B cell (primary cell): ENCODE measurements around the gene TMEM52. TPM values are rescaled to one million over a fixed set of nuclear protein-coding genes. Genes with fewer than 3 reads are reported as not detected.
A peak's percentile ranks its signal among the peaks of the same experiment; 100 is the strongest.

ENCODE experiments used
- ATAC-seq: fragments of 200-7000 bp; cut with Tn5 transposase; one replicate; pipeline ENCODE4 v1.10.0; 2021; ENCODE audit warnings: low read depth, mild to moderate bottlenecking, moderate number of reproducible peaks, moderate library complexity
- CTCF ChIA-PET: fragments of 350-600 bp; sonication (Branson Sonifier 250); formaldehyde crosslinking; loops from one replicate; lab custom pipeline; 2021; ENCODE audit warnings: antibody characterized with exemption, inconsistent platforms; lab: Charles Lee
- POLR2A ChIA-PET: fragments of 350-600 bp; sonication (Branson Sonifier 250); formaldehyde crosslinking; loops from one replicate; lab custom pipeline; 2021; ENCODE audit warnings: antibody characterized with exemption; lab: Charles Lee
- DNase-seq: peaks from one replicate; pipeline ENCODE4 v3.0.0; 2013
- H2AFZ ChIP-seq: 2 replicates; pipeline ENCODE4 v1.6.1; 2012; ENCODE audit warnings: mild to moderate bottlenecking, low read depth, low read length; ENCODE audit not compliant: insufficient read depth, poor library complexity, severe bottlenecking
- H3K27ac ChIP-seq, 2 donors: 1 replicate in 1 of 2; 2 replicates in 1 of 2; pipeline ENCODE4 v1.5.1; 2012 to 2013; ENCODE audit warnings: low read length in 2 of 2, mild to moderate bottlenecking in 2 of 2, moderate library complexity in 1 of 2
- H3K27me3 ChIP-seq, 4 experiments: fragments of 200-600 bp in 1 of 4; sonication (generic) in 1 of 4; replicated peaks in 1 of 4; 1 replicate in 2 of 4; 2 replicates in 2 of 4; pipeline versions ENCODE4 v1.6.1 to v1.7.0; 2013 to 2016; ENCODE audit warnings: low read length in 3 of 4, mild to moderate bottlenecking in 2 of 4, mixed read lengths in 1 of 4, moderate library complexity in 1 of 4; ENCODE audit not compliant: insufficient read depth in 4 of 4, control insufficient read depth in 3 of 4; ENCODE audit errors: control extremely low read depth in 1 of 4
- H3K36me3 ChIP-seq, 2 experiments: replicated peaks in 1 of 2; 1 replicate in 1 of 2; 2 replicates in 1 of 2; pipeline versions ENCODE4 v1.6.1 to v1.7.1; 2013; ENCODE audit warnings: low read length in 1 of 2; ENCODE audit not compliant: insufficient read depth in 2 of 2, control insufficient read depth in 1 of 2; ENCODE audit errors: control extremely low read depth in 1 of 2, extremely low read depth in 1 of 2
- H3K4me1 ChIP-seq, 2 donors: fragments of 200-600 bp in 1 of 2; sonication (generic) in 1 of 2; 1 replicate in 1 of 2; 2 replicates in 1 of 2; pipeline versions ENCODE4 v1.5.1 to v1.6.1; 2013 to 2017; ENCODE audit warnings: low read length in 2 of 2; ENCODE audit not compliant: control insufficient read depth in 2 of 2, insufficient read depth in 2 of 2
- H3K4me2 ChIP-seq: replicated peaks from 2 replicates; pipeline ENCODE3; 2012; ENCODE audit warnings: mild to moderate bottlenecking, low read depth, low read length; ENCODE audit not compliant: poor library complexity, severe bottlenecking
- H3K4me3 ChIP-seq, 5 experiments: fragments of 200-600 bp in 1 of 5; sonication (generic) in 1 of 5; 1 replicate in 3 of 5; 2 replicates in 2 of 5; pipeline versions ENCODE4 v1.5.1 to v1.7.0; 2011 to 2016; ENCODE audit warnings: low read length in 4 of 5, mild to moderate bottlenecking in 4 of 5, low read depth in 2 of 5, control low read depth in 1 of 5, moderate library complexity in 1 of 5; ENCODE audit not compliant: insufficient read depth in 1 of 5; ENCODE audit errors: control extremely low read depth in 1 of 5, extremely low read depth in 1 of 5
- H3K79me2 ChIP-seq: fragments of 200-600 bp; sonication (generic); one replicate; pipeline ENCODE4 v1.6.0; 2016; ENCODE audit warnings: low read length; ENCODE audit not compliant: control insufficient read depth, insufficient read depth
- H3K9ac ChIP-seq: fragments of 200-600 bp; sonication (generic); 2 replicates; pipeline ENCODE4 v1.6.1; 2017; ENCODE audit warnings: mild to moderate bottlenecking, low read length, moderate library complexity
- H3K9me3 ChIP-seq, 3 donors: one replicate each; pipeline versions ENCODE4 v1.6.1 to v1.7.1; 2013; ENCODE audit warnings: low read length in 2 of 3; ENCODE audit not compliant: control insufficient read depth in 2 of 3, insufficient read depth in 1 of 3; ENCODE audit errors: control extremely low read depth in 1 of 3
- H4K20me1 ChIP-seq: 2 replicates; pipeline ENCODE4 v1.6.0; 2012; ENCODE audit warnings: mild to moderate bottlenecking, low read length; ENCODE audit not compliant: insufficient read depth, control insufficient read depth, poor library complexity, severe bottlenecking
- H3K27ac Mint-ChIP-seq: one replicate; pipeline ENCODE4 v1.8.0; 2021; ENCODE audit warnings: mixed read lengths
- H3K27me3 Mint-ChIP-seq: one replicate; pipeline ENCODE4 v1.8.0; 2021; ENCODE audit warnings: mixed read lengths
- H3K4me1 Mint-ChIP-seq: one replicate; pipeline ENCODE4 v1.8.0; 2021; ENCODE audit warnings: mixed read lengths
- H3K4me3 Mint-ChIP-seq: one replicate; pipeline ENCODE4 v1.8.0; 2021; ENCODE audit warnings: mixed read lengths
- H3K9me3 Mint-ChIP-seq: one replicate; pipeline ENCODE4 v1.8.0; 2022; ENCODE audit warnings: mixed read lengths; ENCODE audit not compliant: insufficient read depth
- EZH2 ChIP-seq: IDR thresholded peaks from 2 replicates; pipeline ENCODE4 v1.6.1; 2012; ENCODE audit warnings: borderline replicate concordance, low read depth, mild to moderate bottlenecking, moderate library complexity, low read length; ENCODE audit not compliant: insufficient read depth, poor library complexity, severe bottlenecking
- WGBS: methylation state at CpG from one replicate; pipeline ENCODE4 v1.1.5; 2013; ENCODE audit warnings: missing lambda C conversion rate; ENCODE audit not compliant: insufficient coverage; 5-methylcytosine and 5-hydroxymethylcytosine counted together
- intact Hi-C: fragments of 100-400 bp; cut with micrococcal nuclease; formaldehyde crosslinking; loops from one replicate; pipeline ENCODE4 v1.10.0; 2022
- polyA plus RNA-seq: library from polyadenylated mRNA; depleted of rRNA; stranded (reverse); fragments of >200 nt; gene quantifications from 2 replicates; pipeline ENCODE4 v1.2.3, GENCODE V29; 2012
- total RNA-seq, 2 donors: library from RNA; stranded (reverse); fragments of 120-200 nt in 1 of 2; gene quantifications; 1 replicate in 1 of 2; 2 replicates in 1 of 2; pipeline versions ENCODE4 v1.2.3 to v1.2.4, GENCODE V29; 2013 to 2022
- TF ChIP-seq, protein P1 (sequence below): fragments of 200-600 bp; IDR thresholded peaks from one replicate; pipeline ENCODE4 v1.8.0; 2022; ENCODE audit warnings: antibody characterized with exemption, mild to moderate bottlenecking

TMEM52 gene
- total and polyA plus RNA-seq, 2 donors (not counting 1 experiment from before 2014, with no cell fraction given): 0.69 to 1.00 TPM

DNA sequence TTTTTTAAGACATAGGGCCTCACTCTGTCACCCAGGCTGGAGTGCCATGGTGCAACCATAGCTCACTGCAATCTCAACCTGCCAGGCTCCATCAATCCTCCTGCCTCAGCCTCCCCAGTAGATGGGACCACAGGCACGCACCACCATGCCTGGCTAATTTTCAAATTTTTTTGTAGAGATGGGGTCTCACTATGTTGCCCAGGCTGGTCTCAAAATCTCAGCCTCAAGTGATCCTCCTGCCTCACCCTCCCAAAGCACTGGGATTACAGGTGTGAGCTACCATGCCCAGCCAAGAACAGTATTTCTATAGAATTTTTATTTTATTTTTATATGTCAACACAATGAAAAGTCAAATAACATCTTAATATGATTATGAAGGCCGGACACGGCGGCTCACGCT lies 39.1 kb downstream of the TMEM52 start:
- Histone ChIP-seq H4K20me1 (peaks cover 94% of the 10 kb centered on the region), H3K36me3 (peaks cover 2 to 31% of the 10 kb centered on the region in 2 experiments), H3K79me2 (peaks cover 99% of the 10 kb centered on the region), H3K27ac (no peak overlapping the region), H3K4me2 (no peak overlapping the region), H2AFZ (no peak overlapping the region), H3K4me3 (no peak overlapping the region), H3K27me3 (no peaks in the 10 kb centered on the region), H3K4me1 (peaks cover 47 to 54% of the 10 kb centered on the region in 2 donors), H3K9me3 (no peaks in the 10 kb centered on the region), H3K9ac (no peak overlapping the region)
- H3K9me3 Mint-ChIP-seq: no peaks in the 10 kb centered on the region
- peaks cover 75% of the 10 kb centered on the region for H3K4me1 Mint-ChIP-seq
- H3K27ac Mint-ChIP-seq: no peak overlapping the region
- H3K4me3 Mint-ChIP-seq: no peak overlapping the region
- no peak for TF ChIP-seq EZH2
- DNase-seq: no peak
- intact Hi-C loops: no loop called here
- ChIA-PET POLR2A (no interaction called here), CTCF (no interaction called here)
- WGBS: 96% methylated on average over 4 of the region's 5 CpGs
- no peaks in the 10 kb centered on the region for H3K27me3 Mint-ChIP-seq
- no peak for ATAC-seq

DNA sequence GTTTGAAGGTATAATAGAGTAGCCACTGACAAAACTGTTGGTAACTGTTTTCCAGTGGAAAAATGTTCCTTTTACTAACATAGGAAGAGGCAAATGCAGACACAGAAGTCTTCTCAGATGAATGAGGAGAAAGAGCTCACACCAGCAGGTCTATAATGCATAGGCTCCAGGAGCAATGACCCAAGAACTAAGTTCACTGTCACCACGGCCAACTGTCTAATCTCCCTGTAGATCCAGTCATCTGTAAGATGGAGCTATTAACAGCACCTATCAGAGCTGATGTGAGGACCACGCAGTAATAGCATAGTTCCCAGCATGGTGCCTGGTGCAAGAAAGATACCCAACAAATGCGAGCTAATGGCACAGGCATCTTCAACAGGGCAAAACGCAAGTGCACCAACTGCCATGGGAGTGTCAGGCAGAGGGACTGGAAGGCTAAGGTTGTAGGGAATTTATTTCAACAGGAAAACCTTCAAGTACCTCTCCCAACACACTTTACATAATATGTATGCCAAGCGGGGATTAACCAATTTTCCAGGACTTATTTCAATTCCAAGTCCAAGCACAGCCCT lies 41.1 kb downstream of the TMEM52 start:
- no peak for DNase-seq
- Mint-ChIP-seq H3K4me3 (peak overlapping the region; percentile 1), H3K27me3 (no peaks in the 10 kb centered on the region), H3K27ac (peak overlapping the region; percentile 1), H3K4me1 (peaks cover 77% of the 10 kb centered on the region), H3K9me3 (no peaks in the 10 kb centered on the region)
- ATAC-seq: no peak
- H3K9me3 ChIP-seq: no peaks in the 10 kb centered on the region
- H2AFZ ChIP-seq: no peak overlapping the region
- H3K9ac ChIP-seq: no peak overlapping the region
- H3K27ac ChIP-seq: peak overlapping the region in 1 of 2 donors; percentile 48
- peaks cover 2 to 45% of the 10 kb centered on the region in 2 experiments for H3K36me3 ChIP-seq
- CTCF ChIA-PET: no interaction called here
- H3K79me2 ChIP-seq: peaks cover 99% of the 10 kb centered on the region
- H3K4me3 ChIP-seq: no peak overlapping the region
- WGBS: 94% methylated on average over 3 of the region's 5 CpGs
- H3K4me2 ChIP-seq: no peak overlapping the region
- H3K4me1 ChIP-seq: peaks cover 40 to 59% of the 10 kb centered on the region in 2 donors
- POLR2A ChIA-PET: interaction anchor here (0.6 kb wide), 1 partner anchor 63 kb away, joined by 3 read pairs; no protein-coding TSS in a partner anchor
- intact Hi-C loops: no loop called here
- H4K20me1 ChIP-seq: peaks cover 94% of the 10 kb centered on the region
- no peak for TF ChIP-seq EZH2
- TF ChIP-seq, protein P1, sequence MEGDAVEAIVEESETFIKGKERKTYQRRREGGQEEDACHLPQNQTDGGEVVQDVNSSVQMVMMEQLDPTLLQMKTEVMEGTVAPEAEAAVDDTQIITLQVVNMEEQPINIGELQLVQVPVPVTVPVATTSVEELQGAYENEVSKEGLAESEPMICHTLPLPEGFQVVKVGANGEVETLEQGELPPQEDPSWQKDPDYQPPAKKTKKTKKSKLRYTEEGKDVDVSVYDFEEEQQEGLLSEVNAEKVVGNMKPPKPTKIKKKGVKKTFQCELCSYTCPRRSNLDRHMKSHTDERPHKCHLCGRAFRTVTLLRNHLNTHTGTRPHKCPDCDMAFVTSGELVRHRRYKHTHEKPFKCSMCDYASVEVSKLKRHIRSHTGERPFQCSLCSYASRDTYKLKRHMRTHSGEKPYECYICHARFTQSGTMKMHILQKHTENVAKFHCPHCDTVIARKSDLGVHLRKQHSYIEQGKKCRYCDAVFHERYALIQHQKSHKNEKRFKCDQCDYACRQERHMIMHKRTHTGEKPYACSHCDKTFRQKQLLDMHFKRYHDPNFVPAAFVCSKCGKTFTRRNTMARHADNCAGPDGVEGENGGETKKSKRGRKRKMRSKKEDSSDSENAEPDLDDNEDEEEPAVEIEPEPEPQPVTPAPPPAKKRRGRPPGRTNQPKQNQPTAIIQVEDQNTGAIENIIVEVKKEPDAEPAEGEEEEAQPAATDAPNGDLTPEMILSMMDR: no peak
- no peaks in the 10 kb centered on the region for H3K27me3 ChIP-seq
